Measurements from ENCODE around the gene CFAP46. TPM values are rescaled to one million over a fixed set of nuclear protein-coding genes. Genes with fewer than 3 reads are reported as not detected.

CFAP46 gene
- total and polyA plus RNA-seq, 2 experiments from 2014 or later = 3.1 to 5.4 TPM

GRCh38 chr10:132834891-132835847 lies 107.2 kb downstream of the CFAP46 start:
- H3K4me3 Mint-ChIP-seq = no peak overlapping the region
- no peaks in the 10 kb centered on the region for H3K36me3 Mint-ChIP-seq (ENCODE audit: low read depth)
- Histone ChIP-seq H3K4me1 (ENCODE audit: insufficient read depth) (no peaks in the 10 kb centered on the region), H3K27me3 (ENCODE audit: insufficient read depth) (no peaks in the 10 kb centered on the region), H4K20me1 (replicated peaks; ENCODE audit: insufficient read depth) (no peaks in the 10 kb centered on the region; the same call in 1 of the 2 replicates), H3K27ac (ENCODE audit: low read depth) (no peak overlapping the region), H3F3A (replicated peaks; ENCODE audit: low read depth) (peaks cover 8% of the 10 kb centered on the region; the same call in 1 of the 2 replicates), H3K4me3 (no peak overlapping the region), H2AFZ (no peak overlapping the region), H3K4me2 (no peak overlapping the region), H3K36me3 (ENCODE audit: insufficient read depth) (no peaks in the 10 kb centered on the region), H3K79me2 (replicated peaks; ENCODE audit: insufficient read depth) (no peaks in the 10 kb centered on the region), H3K9me2 (ENCODE audit: insufficient read depth) (no peaks in the 10 kb centered on the region)
- TF ChIP-seq, protein P1, sequence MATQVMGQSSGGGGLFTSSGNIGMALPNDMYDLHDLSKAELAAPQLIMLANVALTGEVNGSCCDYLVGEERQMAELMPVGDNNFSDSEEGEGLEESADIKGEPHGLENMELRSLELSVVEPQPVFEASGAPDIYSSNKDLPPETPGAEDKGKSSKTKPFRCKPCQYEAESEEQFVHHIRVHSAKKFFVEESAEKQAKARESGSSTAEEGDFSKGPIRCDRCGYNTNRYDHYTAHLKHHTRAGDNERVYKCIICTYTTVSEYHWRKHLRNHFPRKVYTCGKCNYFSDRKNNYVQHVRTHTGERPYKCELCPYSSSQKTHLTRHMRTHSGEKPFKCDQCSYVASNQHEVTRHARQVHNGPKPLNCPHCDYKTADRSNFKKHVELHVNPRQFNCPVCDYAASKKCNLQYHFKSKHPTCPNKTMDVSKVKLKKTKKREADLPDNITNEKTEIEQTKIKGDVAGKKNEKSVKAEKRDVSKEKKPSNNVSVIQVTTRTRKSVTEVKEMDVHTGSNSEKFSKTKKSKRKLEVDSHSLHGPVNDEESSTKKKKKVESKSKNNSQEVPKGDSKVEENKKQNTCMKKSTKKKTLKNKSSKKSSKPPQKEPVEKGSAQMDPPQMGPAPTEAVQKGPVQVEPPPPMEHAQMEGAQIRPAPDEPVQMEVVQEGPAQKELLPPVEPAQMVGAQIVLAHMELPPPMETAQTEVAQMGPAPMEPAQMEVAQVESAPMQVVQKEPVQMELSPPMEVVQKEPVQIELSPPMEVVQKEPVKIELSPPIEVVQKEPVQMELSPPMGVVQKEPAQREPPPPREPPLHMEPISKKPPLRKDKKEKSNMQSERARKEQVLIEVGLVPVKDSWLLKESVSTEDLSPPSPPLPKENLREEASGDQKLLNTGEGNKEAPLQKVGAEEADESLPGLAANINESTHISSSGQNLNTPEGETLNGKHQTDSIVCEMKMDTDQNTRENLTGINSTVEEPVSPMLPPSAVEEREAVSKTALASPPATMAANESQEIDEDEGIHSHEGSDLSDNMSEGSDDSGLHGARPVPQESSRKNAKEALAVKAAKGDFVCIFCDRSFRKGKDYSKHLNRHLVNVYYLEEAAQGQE (IDR thresholded peaks at IDR 0.05; ENCODE audit: unreplicated experiment) = no peak
- TF ChIP-seq CREB1 (CRISPR knock-in tag; IDR thresholded peaks at IDR 0.05; ENCODE audit: low read depth) (no peak), ZNF331 (CRISPR knock-in tag; IDR thresholded peaks at IDR 0.05; ENCODE audit: low read depth) (no peak), ETS1 (IDR thresholded peaks at IDR 0.05) (no peak), POLR2AphosphoS5 (IDR thresholded peaks at IDR 0.05; ENCODE audit: low read depth) (no peak), ZNF114 (CRISPR knock-in tag; IDR thresholded peaks at IDR 0.05) (no peak), NANOG (IDR thresholded peaks at IDR 0.05; ENCODE audit: borderline replicate concordance) (no peak), STAT1 (IDR thresholded peaks at IDR 0.05; ENCODE audit: unreplicated experiment) (no peak), EZH2phosphoT487 (IDR thresholded peaks at IDR 0.05; ENCODE audit: unreplicated experiment) (no peak), EZH2 (IDR thresholded peaks at IDR 0.05; ENCODE audit: low read depth, unreplicated experiment) (no peak), JUNB (IDR thresholded peaks at IDR 0.05; ENCODE audit: unreplicated experiment) (no peak)
- TF ChIP-seq, protein P2, sequence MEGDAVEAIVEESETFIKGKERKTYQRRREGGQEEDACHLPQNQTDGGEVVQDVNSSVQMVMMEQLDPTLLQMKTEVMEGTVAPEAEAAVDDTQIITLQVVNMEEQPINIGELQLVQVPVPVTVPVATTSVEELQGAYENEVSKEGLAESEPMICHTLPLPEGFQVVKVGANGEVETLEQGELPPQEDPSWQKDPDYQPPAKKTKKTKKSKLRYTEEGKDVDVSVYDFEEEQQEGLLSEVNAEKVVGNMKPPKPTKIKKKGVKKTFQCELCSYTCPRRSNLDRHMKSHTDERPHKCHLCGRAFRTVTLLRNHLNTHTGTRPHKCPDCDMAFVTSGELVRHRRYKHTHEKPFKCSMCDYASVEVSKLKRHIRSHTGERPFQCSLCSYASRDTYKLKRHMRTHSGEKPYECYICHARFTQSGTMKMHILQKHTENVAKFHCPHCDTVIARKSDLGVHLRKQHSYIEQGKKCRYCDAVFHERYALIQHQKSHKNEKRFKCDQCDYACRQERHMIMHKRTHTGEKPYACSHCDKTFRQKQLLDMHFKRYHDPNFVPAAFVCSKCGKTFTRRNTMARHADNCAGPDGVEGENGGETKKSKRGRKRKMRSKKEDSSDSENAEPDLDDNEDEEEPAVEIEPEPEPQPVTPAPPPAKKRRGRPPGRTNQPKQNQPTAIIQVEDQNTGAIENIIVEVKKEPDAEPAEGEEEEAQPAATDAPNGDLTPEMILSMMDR (conservative IDR thresholded peaks at IDR 0.05; ENCODE audit: low read depth in 2 of 2) = no peak
- TF ChIP-seq, protein P3, sequence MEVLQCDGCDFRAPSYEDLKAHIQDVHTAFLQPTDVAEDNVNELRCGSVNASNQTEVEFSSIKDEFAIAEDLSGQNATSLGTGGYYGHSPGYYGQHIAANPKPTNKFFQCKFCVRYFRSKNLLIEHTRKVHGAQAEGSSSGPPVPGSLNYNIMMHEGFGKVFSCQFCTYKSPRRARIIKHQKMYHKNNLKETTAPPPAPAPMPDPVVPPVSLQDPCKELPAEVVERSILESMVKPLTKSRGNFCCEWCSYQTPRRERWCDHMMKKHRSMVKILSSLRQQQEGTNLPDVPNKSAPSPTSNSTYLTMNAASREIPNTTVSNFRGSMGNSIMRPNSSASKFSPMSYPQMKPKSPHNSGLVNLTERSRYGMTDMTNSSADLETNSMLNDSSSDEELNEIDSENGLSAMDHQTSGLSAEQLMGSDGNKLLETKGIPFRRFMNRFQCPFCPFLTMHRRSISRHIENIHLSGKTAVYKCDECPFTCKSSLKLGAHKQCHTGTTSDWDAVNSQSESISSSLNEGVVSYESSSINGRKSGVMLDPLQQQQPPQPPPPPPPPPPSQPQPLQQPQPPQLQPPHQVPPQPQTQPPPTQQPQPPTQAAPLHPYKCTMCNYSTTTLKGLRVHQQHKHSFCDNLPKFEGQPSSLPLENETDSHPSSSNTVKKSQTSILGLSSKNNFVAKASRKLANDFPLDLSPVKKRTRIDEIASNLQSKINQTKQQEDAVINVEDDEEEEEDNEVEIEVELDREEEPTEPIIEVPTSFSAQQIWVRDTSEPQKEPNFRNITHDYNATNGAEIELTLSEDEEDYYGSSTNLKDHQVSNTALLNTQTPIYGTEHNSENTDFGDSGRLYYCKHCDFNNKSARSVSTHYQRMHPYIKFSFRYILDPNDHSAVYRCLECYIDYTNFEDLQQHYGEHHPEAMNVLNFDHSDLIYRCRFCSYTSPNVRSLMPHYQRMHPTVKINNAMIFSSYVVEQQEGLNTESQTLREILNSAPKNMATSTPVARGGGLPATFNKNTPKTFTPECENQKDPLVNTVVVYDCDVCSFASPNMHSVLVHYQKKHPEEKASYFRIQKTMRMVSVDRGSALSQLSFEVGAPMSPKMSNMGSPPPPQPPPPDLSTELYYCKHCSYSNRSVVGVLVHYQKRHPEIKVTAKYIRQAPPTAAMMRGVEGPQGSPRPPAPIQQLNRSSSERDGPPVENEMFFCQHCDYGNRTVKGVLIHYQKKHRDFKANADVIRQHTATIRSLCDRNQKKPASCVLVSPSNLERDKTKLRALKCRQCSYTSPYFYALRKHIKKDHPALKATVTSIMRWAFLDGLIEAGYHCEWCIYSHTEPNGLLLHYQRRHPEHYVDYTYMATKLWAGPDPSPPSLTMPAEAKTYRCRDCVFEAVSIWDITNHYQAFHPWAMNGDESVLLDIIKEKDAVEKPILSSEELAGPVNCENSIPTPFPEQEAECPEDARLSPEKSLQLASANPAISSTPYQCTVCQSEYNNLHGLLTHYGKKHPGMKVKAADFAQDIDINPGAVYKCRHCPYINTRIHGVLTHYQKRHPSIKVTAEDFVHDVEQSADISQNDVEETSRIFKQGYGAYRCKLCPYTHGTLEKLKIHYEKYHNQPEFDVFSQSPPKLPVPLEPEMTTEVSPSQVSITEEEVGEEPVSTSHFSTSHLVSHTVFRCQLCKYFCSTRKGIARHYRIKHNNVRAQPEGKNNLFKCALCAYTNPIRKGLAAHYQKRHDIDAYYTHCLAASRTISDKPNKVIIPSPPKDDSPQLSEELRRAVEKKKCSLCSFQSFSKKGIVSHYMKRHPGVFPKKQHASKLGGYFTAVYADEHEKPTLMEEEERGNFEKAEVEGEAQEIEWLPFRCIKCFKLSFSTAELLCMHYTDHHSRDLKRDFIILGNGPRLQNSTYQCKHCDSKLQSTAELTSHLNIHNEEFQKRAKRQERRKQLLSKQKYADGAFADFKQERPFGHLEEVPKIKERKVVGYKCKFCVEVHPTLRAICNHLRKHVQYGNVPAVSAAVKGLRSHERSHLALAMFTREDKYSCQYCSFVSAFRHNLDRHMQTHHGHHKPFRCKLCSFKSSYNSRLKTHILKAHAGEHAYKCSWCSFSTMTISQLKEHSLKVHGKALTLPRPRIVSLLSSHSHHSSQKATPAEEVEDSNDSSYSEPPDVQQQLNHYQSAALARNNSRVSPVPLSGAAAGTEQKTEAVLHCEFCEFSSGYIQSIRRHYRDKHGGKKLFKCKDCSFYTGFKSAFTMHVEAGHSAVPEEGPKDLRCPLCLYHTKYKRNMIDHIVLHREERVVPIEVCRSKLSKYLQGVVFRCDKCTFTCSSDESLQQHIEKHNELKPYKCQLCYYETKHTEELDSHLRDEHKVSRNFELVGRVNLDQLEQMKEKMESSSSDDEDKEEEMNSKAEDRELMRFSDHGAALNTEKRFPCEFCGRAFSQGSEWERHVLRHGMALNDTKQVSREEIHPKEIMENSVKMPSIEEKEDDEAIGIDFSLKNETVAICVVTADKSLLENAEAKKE (CRISPR knock-in tag; IDR thresholded peaks at IDR 0.05) = no peak
- no peaks in the 10 kb centered on the region for H3K4me1 Mint-ChIP-seq
- H3K9me3 Mint-ChIP-seq = peaks cover 3% of the 10 kb centered on the region; the same call in 1 of the 3 replicates
- H3K27me3 Mint-ChIP-seq (ENCODE audit: insufficient read depth, low read depth, poor library complexity) = peaks cover 5% of the 10 kb centered on the region
- no peak; the same call in 2 of the 3 replicates for ATAC-seq
- DNase-seq (ENCODE audit: low spot score) = no peak
- no peak overlapping the region for H3K27ac Mint-ChIP-seq
